ENCODE data around the gene REG4.

DNA sequence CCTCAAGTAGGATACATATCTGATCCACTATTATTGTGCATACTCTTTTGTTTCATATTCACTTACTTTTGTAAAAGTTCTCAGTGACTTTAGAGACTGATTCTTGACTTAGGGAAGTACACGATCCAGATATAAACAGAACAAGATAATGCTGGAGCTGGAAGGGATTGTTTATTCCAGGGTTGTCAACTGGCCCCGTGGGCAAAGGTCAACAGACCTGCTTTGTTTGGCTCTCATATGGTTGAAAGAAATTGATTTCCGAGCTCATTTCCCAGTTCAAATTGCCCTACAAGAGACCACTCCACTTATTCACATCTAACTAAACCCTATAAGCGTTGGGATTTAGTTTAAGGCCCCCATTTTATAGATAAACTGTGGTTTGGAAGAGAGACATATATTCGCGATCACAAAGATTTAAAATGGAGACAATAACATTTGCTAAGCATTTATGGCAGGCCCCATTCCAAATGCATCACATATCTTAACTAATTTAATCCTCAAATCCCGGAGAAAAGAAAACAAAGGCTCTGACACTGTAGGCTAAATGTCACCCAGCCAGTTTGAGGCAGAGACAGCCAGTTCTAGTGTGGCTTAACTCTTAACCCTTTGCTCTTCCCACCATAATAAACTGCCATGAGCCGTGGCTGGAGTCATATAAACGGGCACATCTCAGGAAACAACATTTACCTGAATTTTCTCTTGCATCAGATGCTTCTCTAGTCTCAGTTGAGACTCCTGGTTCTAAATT lies 20.6 kb downstream of the REG4 start:
- TF ChIP-seq, protein P1, sequence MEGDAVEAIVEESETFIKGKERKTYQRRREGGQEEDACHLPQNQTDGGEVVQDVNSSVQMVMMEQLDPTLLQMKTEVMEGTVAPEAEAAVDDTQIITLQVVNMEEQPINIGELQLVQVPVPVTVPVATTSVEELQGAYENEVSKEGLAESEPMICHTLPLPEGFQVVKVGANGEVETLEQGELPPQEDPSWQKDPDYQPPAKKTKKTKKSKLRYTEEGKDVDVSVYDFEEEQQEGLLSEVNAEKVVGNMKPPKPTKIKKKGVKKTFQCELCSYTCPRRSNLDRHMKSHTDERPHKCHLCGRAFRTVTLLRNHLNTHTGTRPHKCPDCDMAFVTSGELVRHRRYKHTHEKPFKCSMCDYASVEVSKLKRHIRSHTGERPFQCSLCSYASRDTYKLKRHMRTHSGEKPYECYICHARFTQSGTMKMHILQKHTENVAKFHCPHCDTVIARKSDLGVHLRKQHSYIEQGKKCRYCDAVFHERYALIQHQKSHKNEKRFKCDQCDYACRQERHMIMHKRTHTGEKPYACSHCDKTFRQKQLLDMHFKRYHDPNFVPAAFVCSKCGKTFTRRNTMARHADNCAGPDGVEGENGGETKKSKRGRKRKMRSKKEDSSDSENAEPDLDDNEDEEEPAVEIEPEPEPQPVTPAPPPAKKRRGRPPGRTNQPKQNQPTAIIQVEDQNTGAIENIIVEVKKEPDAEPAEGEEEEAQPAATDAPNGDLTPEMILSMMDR (conservative IDR thresholded peaks at IDR 0.05 in 1 of 2, IDR thresholded peaks at IDR 0.05 in 1 of 2; ENCODE audit: extremely low read depth in 1 of 2, insufficient read depth in 1 of 2, low read depth in 1 of 2, low read length in 2 of 2) = no peak
- no peak for TF ChIP-seq EZH2 (IDR thresholded peaks at IDR 0.05; ENCODE audit: borderline replicate concordance, low read length)

Data from mammary epithelial cell (primary cell).